Fibroblast of lung (primary cell): Measurements from ENCODE around the gene ALDH7A1.

Source experiments
- EZH2 ChIP-seq: IDR thresholded peaks from 2 replicates; pipeline ENCODE4 v1.5.1; 2012; ENCODE audit warnings: low read length, control low read depth, mild to moderate bottlenecking; ENCODE audit errors: missing control alignments
- TF ChIP-seq, protein P1 (sequence below), 2 donors: IDR thresholded peaks in 1 of 2; conservative IDR thresholded peaks in 1 of 2; 1 replicate in 1 of 2; 2 replicates in 1 of 2; pipeline ENCODE4 v1.5.1; 2011 to 2012; ENCODE audit warnings: low read length in 2 of 2, control low read depth in 1 of 2, inconsistent platforms in 1 of 2, low read depth in 1 of 2, mild to moderate bottlenecking in 1 of 2

DNA sequence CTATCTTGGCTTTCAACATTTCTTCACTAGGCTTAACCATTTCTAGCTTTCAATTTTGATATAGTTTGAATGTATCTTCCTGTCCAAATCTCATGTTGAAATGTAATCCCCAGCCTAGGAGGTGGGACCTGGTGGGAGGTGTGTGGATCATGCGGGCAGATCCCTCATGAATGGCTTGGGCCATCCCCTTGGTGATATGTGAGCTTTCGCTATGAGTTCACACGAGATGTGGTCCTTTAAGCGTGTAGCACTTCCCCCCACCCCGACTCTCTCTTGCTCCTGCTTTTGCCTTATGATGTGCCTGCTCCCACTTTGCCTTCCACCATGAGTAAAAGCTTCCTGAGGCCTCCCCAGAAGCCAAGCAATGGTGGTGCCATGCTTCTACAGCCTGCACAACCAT lies 46.4 kb upstream of the ALDH7A1 start:
- TF ChIP-seq, protein P1, sequence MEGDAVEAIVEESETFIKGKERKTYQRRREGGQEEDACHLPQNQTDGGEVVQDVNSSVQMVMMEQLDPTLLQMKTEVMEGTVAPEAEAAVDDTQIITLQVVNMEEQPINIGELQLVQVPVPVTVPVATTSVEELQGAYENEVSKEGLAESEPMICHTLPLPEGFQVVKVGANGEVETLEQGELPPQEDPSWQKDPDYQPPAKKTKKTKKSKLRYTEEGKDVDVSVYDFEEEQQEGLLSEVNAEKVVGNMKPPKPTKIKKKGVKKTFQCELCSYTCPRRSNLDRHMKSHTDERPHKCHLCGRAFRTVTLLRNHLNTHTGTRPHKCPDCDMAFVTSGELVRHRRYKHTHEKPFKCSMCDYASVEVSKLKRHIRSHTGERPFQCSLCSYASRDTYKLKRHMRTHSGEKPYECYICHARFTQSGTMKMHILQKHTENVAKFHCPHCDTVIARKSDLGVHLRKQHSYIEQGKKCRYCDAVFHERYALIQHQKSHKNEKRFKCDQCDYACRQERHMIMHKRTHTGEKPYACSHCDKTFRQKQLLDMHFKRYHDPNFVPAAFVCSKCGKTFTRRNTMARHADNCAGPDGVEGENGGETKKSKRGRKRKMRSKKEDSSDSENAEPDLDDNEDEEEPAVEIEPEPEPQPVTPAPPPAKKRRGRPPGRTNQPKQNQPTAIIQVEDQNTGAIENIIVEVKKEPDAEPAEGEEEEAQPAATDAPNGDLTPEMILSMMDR (conservative IDR thresholded peaks at IDR 0.05 in 1 of 2, IDR thresholded peaks at IDR 0.05 in 1 of 2; ENCODE audit: low read depth in 1 of 2, low read length in 2 of 2), result no peak
- TF ChIP-seq EZH2, result no peak
